ENCODE results near the gene CREB5. TPM values are rescaled to one million over a fixed set of nuclear protein-coding genes. Genes with fewer than 3 reads are reported as not detected.
"Not testable (repeated sequence)": the region's sequence is repeated elsewhere in the genome, so short reads cannot be mapped to it uniquely, and the experiment has no call there.

Gene CREB5
- total and polyA plus RNA-seq, 2 of the 13 experiments (the other 11 are each of a cell fraction or from before 2014, with no cell fraction given), result 0.38 to 0.71 TPM

DNA sequence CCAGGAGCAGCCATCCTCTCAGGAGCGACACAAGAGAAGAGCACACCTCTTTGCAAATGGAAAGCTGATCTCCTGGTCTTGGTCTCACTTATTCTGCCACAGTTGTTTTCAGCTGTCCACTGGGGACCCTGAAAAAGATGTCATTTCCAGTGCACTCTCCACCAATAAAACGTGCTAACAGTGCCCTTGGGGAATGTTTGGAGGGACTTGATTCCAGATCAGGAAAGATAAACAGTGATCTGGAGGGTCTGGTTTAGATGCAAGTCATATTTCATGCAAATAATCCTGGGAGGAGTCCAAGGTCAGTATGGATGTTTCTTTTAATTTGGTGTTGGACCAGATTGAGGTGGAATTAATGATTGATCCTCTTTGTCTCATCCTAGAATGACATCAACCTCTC, 185.0 kb downstream of the CREB5 start (continued):
- TF ChIP-seq, protein P1, sequence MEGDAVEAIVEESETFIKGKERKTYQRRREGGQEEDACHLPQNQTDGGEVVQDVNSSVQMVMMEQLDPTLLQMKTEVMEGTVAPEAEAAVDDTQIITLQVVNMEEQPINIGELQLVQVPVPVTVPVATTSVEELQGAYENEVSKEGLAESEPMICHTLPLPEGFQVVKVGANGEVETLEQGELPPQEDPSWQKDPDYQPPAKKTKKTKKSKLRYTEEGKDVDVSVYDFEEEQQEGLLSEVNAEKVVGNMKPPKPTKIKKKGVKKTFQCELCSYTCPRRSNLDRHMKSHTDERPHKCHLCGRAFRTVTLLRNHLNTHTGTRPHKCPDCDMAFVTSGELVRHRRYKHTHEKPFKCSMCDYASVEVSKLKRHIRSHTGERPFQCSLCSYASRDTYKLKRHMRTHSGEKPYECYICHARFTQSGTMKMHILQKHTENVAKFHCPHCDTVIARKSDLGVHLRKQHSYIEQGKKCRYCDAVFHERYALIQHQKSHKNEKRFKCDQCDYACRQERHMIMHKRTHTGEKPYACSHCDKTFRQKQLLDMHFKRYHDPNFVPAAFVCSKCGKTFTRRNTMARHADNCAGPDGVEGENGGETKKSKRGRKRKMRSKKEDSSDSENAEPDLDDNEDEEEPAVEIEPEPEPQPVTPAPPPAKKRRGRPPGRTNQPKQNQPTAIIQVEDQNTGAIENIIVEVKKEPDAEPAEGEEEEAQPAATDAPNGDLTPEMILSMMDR (CRISPR knock-in tag; IDR thresholded peaks at IDR 0.05), result no peak
- TF ChIP-seq KAT7 (CRISPR knock-in tag; IDR thresholded peaks at IDR 0.05; ENCODE audit: borderline replicate concordance) (no peak), KLF16 (CRISPR knock-in tag; IDR thresholded peaks at IDR 0.05) (no peak)

DNA sequence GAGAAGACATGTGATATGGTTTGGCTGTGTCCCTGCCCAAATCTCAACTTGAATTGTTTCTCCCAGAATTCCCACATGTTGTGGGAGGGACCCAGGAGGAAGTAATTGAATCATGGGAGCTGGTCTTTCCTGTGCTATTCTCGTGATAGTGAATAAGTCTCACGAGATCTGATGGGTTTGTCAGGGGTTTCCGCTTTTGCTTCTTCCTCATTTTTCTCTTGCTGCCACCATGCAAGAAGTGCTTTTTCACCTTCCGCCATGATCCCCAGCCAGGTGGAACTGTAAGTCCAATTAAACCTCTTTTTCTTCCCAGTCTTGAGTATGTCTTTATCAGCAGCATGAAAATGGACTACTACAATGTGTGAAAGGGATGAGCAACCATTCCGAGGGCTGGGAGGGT, 185.7 kb downstream of the CREB5 start:
- H3K27ac ChIP-seq (ENCODE audit: extremely low read length, insufficient read depth, low read length); H3K4me3 ChIP-seq (replicated peaks in 1 of 3; ENCODE audit: insufficient read depth in 1 of 3, low read depth in 2 of 3, low read length in 3 of 3); CTCF ChIA-PET (ENCODE audit: low intra/inter-chr PET ratio, low total read pairs); DNase-seq (ENCODE audit: low spot score); in situ Hi-C loops (cut with HindIII; ENCODE audit: extremely low pct_ligation_motif_present, low pct_unique_long_range_greater_than_20kb); ATAC-seq; FAIRE-seq; H3K79me2 ChIP-seq (ENCODE audit: insufficient read depth, low read length); H3K36me3 ChIP-seq (replicated peaks in 1 of 2; ENCODE audit: control insufficient read depth in 1 of 2, insufficient read depth in 2 of 2, low read length in 2 of 2); H3K9me3 ChIP-seq (ENCODE audit: low read length); H3K4me2 ChIP-seq (ENCODE audit: low read depth, low read length); H2AFZ ChIP-seq (ENCODE audit: low read length); POLR2A ChIA-PET; BruUV-seq (replicated peaks); H4K20me1 ChIP-seq (ENCODE audit: insufficient read depth, low read length); H3K27me3 ChIP-seq (ENCODE audit: control insufficient read depth in 1 of 2, insufficient read depth in 2 of 2, low read length in 2 of 2); H3K4me1 ChIP-seq (ENCODE audit: insufficient read depth, low read length); H3K9ac ChIP-seq (ENCODE audit: insufficient read depth, low read depth, low read length); intact Hi-C loops (cut with micrococcal nuclease; ENCODE audit: unreplicated experiment): not testable (repeated sequence)
- 29% methylated on average over 5 of the region's 5 CpGs for WGBS (ENCODE audit: low lambda C conversion rate)

DNA sequence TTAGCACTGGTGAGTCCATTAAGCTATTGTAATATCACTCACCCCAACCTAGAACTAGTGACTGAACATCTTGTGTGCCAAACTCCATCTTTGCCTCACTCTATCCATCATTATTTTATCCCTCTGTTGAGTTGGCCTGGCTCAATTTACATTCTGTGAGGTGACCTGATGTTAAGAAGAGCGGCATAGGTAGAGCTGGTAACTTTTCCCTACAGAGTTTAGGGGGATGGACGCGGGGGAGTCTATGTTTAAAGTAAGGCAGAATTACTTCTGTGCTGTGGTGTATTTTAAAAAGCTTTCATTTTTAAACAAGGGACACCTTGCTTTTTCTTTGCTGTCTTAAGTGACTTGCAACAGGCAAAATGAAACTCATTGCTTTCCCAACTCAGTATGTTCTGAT, 186.3 kb downstream of the CREB5 start:
- DNase-seq (ENCODE audit: low spot score) (no peak), ATAC-seq (no peak), FAIRE-seq (no peak)
- no peaks in the 10 kb centered on the region for H4K20me1 ChIP-seq (ENCODE audit: insufficient read depth, low read length)
- no peak overlapping the region for H3K4me2 ChIP-seq (ENCODE audit: low read depth, low read length)
- no peaks in the 10 kb centered on the region for H3K36me3 ChIP-seq (replicated peaks in 1 of 2; ENCODE audit: control insufficient read depth in 1 of 2, insufficient read depth in 2 of 2, low read length in 2 of 2)
- POLR2A ChIA-PET, result no interaction called here
- no peaks in the 10 kb centered on the region for H3K4me1 ChIP-seq (ENCODE audit: insufficient read depth, low read length)
- H3K27ac ChIP-seq (ENCODE audit: extremely low read length, insufficient read depth, low read length), result no peak overlapping the region
- intact Hi-C loops (cut with micrococcal nuclease; ENCODE audit: unreplicated experiment), result no loop called here
- H3K4me3 ChIP-seq (replicated peaks in 1 of 3; ENCODE audit: insufficient read depth in 1 of 3, low read depth in 2 of 3, low read length in 3 of 3), result no peak overlapping the region
- in situ Hi-C loops (cut with HindIII; ENCODE audit: extremely low pct_ligation_motif_present, low pct_unique_long_range_greater_than_20kb), result no loop called here
- no peaks in the 10 kb centered on the region for H3K79me2 ChIP-seq (ENCODE audit: insufficient read depth, low read length)
- no TSS peak for BruUV-seq (replicated peaks)
- no peak overlapping the region for H2AFZ ChIP-seq (ENCODE audit: low read length)
- H3K9ac ChIP-seq (ENCODE audit: insufficient read depth, low read depth, low read length), result no peak overlapping the region
- WGBS (ENCODE audit: low lambda C conversion rate), result 38% methylated on average over 3 of the region's 3 CpGs
- H3K27me3 ChIP-seq (ENCODE audit: control insufficient read depth in 1 of 2, insufficient read depth in 2 of 2, low read length in 2 of 2), result no peaks in the 10 kb centered on the region
- H3K9me3 ChIP-seq (ENCODE audit: low read length), result no peaks in the 10 kb centered on the region
- CTCF ChIA-PET (ENCODE audit: low intra/inter-chr PET ratio, low total read pairs), result no interaction called here
- TF ChIP-seq, protein P2, sequence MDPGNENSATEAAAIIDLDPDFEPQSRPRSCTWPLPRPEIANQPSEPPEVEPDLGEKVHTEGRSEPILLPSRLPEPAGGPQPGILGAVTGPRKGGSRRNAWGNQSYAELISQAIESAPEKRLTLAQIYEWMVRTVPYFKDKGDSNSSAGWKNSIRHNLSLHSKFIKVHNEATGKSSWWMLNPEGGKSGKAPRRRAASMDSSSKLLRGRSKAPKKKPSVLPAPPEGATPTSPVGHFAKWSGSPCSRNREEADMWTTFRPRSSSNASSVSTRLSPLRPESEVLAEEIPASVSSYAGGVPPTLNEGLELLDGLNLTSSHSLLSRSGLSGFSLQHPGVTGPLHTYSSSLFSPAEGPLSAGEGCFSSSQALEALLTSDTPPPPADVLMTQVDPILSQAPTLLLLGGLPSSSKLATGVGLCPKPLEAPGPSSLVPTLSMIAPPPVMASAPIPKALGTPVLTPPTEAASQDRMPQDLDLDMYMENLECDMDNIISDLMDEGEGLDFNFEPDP (CRISPR knock-in tag; conservative IDR thresholded peaks at IDR 0.05), result no peak
- TF ChIP-seq BHLHE40 (IDR thresholded peaks at IDR 0.05; ENCODE audit: low read length) (no peak), IRF2 (CRISPR knock-in tag; IDR thresholded peaks at IDR 0.05) (no peak), ZNF674 (CRISPR knock-in tag; IDR thresholded peaks at IDR 0.05; ENCODE audit: low read depth) (no peak), ESRRA (CRISPR knock-in tag; IDR thresholded peaks at IDR 0.05; ENCODE audit: low read depth) (no peak), ZNF749 (CRISPR knock-in tag; IDR thresholded peaks at IDR 0.05; ENCODE audit: borderline replicate concordance) (no peak), KAT2B (IDR thresholded peaks at IDR 0.05; ENCODE audit: borderline replicate concordance, low read depth, low read length) (no peak), DMAP1 (CRISPR knock-in tag; IDR thresholded peaks at IDR 0.05) (no peak)
- TF ChIP-seq, protein P3, sequence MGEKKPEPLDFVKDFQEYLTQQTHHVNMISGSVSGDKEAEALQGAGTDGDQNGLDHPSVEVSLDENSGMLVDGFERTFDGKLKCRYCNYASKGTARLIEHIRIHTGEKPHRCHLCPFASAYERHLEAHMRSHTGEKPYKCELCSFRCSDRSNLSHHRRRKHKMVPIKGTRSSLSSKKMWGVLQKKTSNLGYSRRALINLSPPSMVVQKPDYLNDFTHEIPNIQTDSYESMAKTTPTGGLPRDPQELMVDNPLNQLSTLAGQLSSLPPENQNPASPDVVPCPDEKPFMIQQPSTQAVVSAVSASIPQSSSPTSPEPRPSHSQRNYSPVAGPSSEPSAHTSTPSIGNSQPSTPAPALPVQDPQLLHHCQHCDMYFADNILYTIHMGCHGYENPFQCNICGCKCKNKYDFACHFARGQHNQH (CRISPR knock-in tag; IDR thresholded peaks at IDR 0.05), result no peak
